Endothelial cell of hepatic sinusoid (primary cell): ENCODE measurements around the gene SLC13A1.
"Not testable (repeated sequence)": the region's sequence is repeated elsewhere in the genome, so short reads cannot be mapped to it uniquely, and the experiment has no call there.

Experiments
- in situ Hi-C: cut with HindIII; loops from 2 replicates; pipeline ENCODE4 v1.10.0; 2017; ENCODE audit warnings: low sequenced_read_pairs

Gene SLC13A1

GRCh38 chr7:123131961-123132360 is 67.8 kb downstream of the SLC13A1 start:
- in situ Hi-C loops: no loop called here

GRCh38 chr7:123131556-123131955 is 68.2 kb downstream of the SLC13A1 start:
- in situ Hi-C loops: no loop called here

DNA sequence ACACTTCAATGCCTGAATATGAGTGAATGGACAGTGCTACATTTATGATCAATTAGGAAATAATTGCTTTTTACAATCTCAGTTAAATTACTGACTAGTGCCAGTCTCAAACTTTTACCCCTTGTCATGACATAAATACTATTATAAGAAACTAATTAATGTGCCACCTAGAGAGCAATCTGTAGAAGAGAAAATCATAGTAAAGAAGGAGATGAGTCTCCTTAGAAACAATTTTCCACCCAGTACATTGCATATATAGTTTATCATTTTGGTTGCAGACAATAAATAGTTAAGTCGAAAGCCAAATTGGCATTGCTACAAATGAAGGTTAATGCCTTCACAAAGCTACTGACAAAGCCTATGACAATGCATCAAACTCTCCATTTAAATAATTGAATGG is 68.6 kb downstream of the SLC13A1 start:
- in situ Hi-C loops: no loop called here

GRCh38 chr7:123126691-123127090 is 73.1 kb downstream of the SLC13A1 start:
- in situ Hi-C loops: no loop called here

DNA sequence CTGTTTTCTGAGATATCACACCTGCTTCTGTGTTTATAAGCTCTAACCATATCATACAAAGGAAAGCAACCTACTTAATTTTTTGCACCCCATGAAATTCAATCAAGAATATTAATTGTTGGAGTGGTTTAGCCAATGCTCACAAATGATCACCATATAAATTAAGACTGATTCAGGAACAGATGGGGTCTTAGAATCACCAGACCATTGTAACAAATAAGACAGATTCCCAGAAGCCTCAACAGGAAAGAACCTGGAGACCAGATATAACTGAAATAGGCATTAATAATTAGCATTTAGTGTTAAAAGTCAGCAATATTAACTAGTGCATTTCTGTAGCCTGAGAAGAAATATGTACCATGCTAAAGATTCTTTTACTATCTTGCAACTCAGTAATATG is 73.6 kb downstream of the SLC13A1 start:
- in situ Hi-C loops: no loop called here

- in situ Hi-C loops: no loop called here
Observed at GRCh38 chr7:123125231-123125630, 74.5 kb downstream of the SLC13A1 start.

GRCh38 chr7:123122916-123123315 is 76.9 kb downstream of the SLC13A1 start:
- in situ Hi-C loops: no loop called here

GRCh38 chr7:123120286-123120685 is 79.5 kb downstream of the SLC13A1 start:
- in situ Hi-C loops: no loop called here

DNA sequence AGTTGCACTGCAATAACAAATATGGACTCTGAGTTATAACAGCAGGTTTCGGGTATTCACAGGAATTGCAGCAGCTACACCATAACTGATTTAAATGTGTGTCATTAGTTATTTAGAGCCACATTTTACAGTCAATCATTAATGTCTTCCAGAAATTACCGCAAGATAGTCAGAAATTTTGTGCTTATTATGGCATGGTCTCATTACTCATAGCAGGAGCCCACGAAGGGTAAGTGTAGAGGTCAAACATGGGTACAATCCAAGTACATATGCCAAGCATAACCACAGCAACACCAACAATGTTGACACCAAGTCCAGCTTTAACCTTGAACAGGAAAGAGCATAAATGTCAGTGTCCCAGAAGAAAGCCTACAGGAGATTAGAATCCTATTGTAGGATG is 84.4 kb downstream of the SLC13A1 start:
- in situ Hi-C loops: no loop called here

DNA sequence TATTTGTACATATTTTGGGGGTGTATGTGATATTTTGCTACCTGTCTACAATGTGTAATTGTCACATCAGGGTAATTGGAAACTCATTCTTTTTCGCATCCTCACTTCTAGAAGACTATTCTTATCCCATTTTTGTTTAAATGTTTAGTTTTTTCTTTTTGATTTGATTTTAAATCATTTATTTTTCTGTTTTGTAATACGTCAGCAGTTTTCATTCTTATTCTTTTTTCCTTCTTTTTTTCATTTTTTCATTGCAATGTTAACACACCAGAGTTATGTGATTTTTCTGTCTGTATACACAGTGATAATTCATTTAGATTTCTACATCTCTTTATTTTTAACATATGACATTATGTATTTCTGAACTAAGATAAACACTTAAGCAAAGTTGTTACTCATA is 85.5 kb downstream of the SLC13A1 start:
- in situ Hi-C loops: no loop called here

GRCh38 chr7:123112833-123113232 is 86.9 kb downstream of the SLC13A1 start:
- in situ Hi-C loops: no loop called here

GRCh38 chr7:123099712-123100111 is 100.1 kb downstream of the SLC13A1 start:
- in situ Hi-C loops: no loop called here

DNA sequence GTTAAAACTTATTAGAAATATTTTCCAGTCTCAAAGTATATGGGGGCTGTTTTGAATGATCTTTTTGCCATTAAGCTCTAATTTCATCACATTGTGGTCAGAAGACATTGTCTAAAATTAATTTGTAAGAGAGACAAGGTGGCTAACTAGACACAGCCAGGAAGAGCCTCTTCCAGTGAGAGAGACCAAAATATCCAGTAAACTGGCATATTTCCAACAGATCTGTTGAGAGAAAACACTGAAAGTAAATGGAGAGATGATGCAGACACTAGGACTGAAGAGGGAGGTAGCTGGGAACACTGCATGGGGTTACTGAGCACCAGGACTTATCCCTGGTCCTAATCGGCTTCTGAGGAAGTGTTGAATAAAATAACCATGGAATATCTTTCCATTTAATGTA is 102.8 kb downstream of the SLC13A1 start:
- in situ Hi-C loops: no loop called here

- in situ Hi-C loops: no loop called here
Observed at GRCh38 chr7:123096434-123096833, 103.3 kb downstream of the SLC13A1 start.

DNA sequence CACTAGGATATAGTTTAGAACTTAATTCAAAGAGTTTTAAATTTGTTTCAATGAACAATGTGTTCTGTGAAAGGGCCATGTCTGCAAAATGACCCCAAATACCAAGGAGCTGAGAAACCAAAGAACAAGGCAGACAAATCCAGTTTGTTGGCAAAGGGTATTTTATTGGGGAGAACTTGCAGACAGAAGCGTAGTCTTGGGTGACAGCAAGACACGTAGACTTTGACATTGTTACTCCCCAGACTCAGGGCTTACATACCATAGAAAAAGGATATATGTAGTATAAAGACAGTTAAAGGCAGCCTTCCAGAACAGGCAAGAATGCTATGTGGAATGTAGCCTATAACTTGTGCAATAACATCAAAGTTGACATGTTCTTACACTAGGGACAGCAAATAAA is 109.3 kb downstream of the SLC13A1 start:
- in situ Hi-C loops: no loop called here

- in situ Hi-C loops: not testable (repeated sequence)
Observed at GRCh38 chr7:123086910-123087309, 112.9 kb downstream of the SLC13A1 start.

DNA sequence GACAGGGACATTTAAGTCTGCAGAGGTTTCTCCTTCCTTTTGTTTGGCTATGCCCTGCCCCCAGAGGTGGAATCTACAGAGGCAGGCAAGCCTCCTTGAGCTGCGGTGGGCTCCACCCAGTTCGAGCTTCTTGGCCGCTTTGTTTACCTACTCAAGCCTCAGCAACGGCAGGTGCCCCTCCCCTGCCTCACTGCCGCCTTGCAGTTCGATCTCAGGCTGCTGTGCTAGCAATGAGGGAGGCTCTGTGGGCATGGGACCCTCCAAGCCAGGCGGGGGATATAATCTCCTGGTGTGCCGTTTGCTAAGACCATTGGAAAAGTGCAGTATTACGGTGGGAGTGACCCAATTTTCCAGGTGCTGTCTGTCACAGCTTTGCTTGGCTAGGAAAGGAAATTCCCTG is 114.9 kb downstream of the SLC13A1 start:
- in situ Hi-C loops: not testable (repeated sequence)

DNA sequence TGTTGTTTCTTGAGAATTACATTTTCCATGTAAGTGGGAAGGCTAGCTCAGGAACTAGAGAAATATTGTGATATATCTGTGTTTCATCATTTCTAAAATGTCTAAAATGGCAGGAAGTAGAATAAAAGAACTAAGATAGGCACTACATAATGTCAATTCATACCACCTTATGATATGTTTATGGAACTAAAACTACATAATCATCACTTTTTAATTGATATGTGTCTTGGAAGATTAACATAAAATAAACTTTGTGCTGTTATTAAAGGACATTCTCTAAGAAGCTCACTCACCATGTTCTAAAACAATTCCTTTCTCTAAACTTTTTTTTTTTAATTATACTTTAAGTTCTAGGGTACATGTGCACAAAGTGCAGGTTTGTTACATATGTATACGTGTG is 120.7 kb downstream of the SLC13A1 start:
- in situ Hi-C loops: no loop called here

GRCh38 chr7:123075838-123076467 is 123.8 kb downstream of the SLC13A1 start:
- in situ Hi-C loops: no loop called here

GRCh38 chr7:123070702-123071286 is 129.0 kb downstream of the SLC13A1 start:
- in situ Hi-C loops: no loop called here

DNA sequence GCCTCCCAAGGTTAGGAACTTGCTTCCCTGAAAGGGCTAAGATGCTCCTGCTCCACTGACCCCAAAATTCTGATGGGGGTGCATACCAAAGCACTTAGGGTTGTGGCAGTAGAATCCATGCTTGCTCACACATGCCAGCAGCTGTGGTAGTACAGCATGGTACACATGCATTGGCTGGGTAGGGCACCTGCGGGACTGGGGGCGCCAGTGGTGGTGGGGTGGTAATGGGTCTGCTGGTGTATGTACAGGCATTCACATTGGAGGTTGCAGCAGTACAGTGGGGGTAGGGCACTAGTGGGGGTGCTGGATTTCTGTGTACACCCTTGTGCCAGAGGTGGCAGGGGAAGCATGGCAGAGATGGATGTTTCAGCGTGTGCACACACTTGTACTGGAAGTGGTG is 132.0 kb downstream of the SLC13A1 start:
- in situ Hi-C loops: no loop called here
